ENCODE results near the gene ZDHHC22.

The ZDHHC22 gene

GRCh38 chr14:77103475-77103874 lies 38.1 kb downstream of the ZDHHC22 start:
- DNase-seq (ENCODE audit: low spot score) = no peak

GRCh38 chr14:77102154-77102553 lies 39.4 kb downstream of the ZDHHC22 start:
- no peak for DNase-seq (ENCODE audit: low spot score)

GRCh38 chr14:77100961-77101360 lies 40.6 kb downstream of the ZDHHC22 start:
- DNase-seq (ENCODE audit: low spot score) = no peak

- DNase-seq (ENCODE audit: low spot score) = no peak
These were observed 42.0 kb downstream of the ZDHHC22 start for GRCh38 chr14:77099425-77100167.

- DNase-seq (ENCODE audit: low spot score) = peak; percentile 50
These were observed 42.9 kb downstream of the ZDHHC22 start for GRCh38 chr14:77098529-77099353.

- peak; percentile 98 for DNase-seq (ENCODE audit: low spot score)
These were observed 43.7 kb downstream of the ZDHHC22 start, which contains the start of gene CIPC for GRCh38 chr14:77097700-77098528. Gene CIPC (plus strand): TSS chr14:77098258. CDS start chr14:77105709, 7,451 bp downstream.

- no peak for DNase-seq (ENCODE audit: low spot score)
These were observed 44.4 kb downstream of the ZDHHC22 start for GRCh38 chr14:77097006-77097699.

GRCh38 chr14:77094672-77095284 lies 46.8 kb downstream of the ZDHHC22 start:
- peak; percentile 67 for DNase-seq (ENCODE audit: low spot score)

- DNase-seq (ENCODE audit: low spot score) = no peak
These were observed 48.9 kb downstream of the ZDHHC22 start for GRCh38 chr14:77092676-77093075.

- no peak for DNase-seq (ENCODE audit: low spot score)
These were observed 50.1 kb downstream of the ZDHHC22 start for GRCh38 chr14:77091518-77091917.

GRCh38 chr14:77088645-77089044 lies 52.9 kb downstream of the ZDHHC22 start:
- no peak for DNase-seq (ENCODE audit: low spot score)

GRCh38 chr14:77088219-77088618 lies 53.4 kb downstream of the ZDHHC22 start:
- no peak for DNase-seq (ENCODE audit: low spot score)

GRCh38 chr14:77087631-77088030 lies 54.0 kb downstream of the ZDHHC22 start:
- no peak for DNase-seq (ENCODE audit: low spot score)

GRCh38 chr14:77086951-77087350 lies 54.6 kb downstream of the ZDHHC22 start:
- no peak for DNase-seq (ENCODE audit: low spot score)

GRCh38 chr14:77086017-77086727 lies 55.4 kb downstream of the ZDHHC22 start:
- no peak for DNase-seq (ENCODE audit: low spot score)

- DNase-seq (ENCODE audit: low spot score) = no peak
These were observed 56.1 kb downstream of the ZDHHC22 start for GRCh38 chr14:77085538-77085937.

GRCh38 chr14:77084985-77085384 lies 56.6 kb downstream of the ZDHHC22 start:
- DNase-seq (ENCODE audit: low spot score) = no peak

GRCh38 chr14:77083082-77083481 lies 58.5 kb downstream of the ZDHHC22 start:
- DNase-seq (ENCODE audit: low spot score) = no peak

GRCh38 chr14:77082356-77082755 lies 59.2 kb downstream of the ZDHHC22 start:
- DNase-seq (ENCODE audit: low spot score) = no peak

Measured in D341Med (cell line).